IPS-NIHi11 (cell line): Measurements from ENCODE around the gene ARFGAP1.
A peak's percentile ranks its signal among the peaks of the same experiment; 100 is the strongest.
"Not testable (repeated sequence)": the region's sequence is repeated elsewhere in the genome, so short reads cannot be mapped to it uniquely, and the experiment has no call there.

Experiments
- DNase-seq: peaks from one replicate; pipeline ENCODE4 v3.0.0; 2012; ENCODE audit warnings: mixed read lengths, low spot score

Gene ARFGAP1

DNA sequence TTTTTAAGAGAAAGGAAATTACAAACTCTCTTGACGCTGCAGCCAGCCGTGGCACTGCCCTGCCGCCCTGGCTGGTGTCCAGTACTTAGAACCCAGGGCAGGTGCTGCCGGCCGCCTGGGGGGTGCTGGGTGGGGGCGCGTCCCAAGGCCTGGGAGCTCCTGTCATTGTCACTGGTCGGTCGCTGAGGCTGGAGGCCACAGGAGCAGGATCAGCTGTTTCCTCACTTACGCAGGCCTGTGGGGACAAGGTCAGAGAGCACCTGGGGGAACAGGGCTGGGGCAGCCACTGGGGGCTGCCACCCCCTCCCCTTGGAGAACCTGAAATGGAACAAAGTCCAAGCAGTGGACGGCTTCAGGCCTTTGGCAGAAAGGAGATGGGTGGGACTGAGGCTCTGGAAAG is 31.3 kb upstream of the ARFGAP1 start:
- DNase-seq: no peak

DNA sequence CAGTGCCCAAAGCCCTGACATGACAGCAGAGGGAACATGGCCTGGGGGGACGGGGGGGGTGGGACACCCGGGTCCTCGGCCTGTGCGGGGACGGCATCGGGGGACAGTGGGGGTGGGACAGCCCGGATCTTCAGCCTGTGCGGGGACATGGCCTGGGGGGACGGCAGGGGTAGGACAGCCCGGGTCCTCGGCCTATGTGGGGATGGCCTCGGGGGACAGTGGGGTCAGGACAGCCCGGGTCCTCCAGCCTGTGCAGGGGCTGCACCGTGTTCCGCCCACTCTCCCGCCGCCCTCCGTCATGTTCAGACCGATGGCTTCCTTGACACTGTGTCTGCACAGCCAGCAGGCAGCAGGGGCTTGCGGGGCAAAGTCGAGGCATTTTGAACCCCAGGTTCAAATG is 29.9 kb upstream of the ARFGAP1 start:
- no peak for DNase-seq

DNA sequence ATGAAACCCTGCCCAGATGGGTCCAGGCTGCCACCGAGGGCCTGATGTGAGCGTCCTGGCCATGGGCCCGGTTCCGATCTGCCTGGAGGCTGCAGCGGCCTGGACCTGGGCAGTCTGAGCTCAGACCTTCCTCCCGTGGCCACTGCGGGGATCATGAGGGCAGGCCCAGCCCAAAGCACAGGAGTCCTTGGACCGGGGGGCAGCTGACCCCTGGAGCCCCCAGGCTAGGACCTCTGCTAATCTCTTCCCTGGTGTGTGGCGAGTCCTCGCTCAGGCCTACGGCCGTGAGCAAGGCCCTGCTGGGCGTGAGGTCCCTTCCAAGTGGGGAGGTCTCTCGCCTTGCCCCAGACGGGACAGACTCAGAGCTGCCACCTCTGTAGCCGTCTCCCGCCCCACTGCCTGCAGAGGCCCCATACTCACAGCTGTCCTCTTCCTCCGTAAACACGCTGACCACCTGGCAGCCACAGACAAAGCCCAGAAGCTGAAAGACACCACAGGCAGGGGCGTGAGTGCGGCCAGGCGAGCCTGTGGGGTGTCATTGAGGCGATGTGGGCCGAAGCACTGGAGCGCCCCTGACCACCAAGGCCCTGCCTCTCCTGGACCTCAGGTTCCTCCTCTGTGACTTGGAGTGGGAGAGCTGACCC is 28.9 kb upstream of the ARFGAP1 start:
- no peak for DNase-seq

DNA sequence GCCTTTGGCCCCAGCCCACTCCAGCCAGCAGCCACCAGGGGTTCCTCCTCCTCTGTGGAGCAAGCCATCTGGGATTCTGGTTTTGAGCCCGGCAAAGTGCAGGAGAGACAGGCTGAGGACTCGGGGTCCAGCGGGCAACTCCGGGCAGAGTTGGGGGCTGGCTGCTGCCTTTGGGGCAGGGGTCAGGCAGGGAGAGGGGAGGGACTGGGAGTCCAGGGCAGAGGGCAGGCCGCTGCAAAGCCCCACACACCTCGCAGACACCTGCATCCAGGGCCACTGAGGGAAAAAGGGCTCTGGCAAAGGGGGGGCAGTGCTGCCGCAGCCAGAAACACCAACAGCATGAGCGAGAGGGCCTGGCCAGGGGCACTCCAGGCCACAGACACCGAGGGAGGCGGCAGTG is 28.1 kb upstream of the ARFGAP1 start:
- DNase-seq: no peak

DNA sequence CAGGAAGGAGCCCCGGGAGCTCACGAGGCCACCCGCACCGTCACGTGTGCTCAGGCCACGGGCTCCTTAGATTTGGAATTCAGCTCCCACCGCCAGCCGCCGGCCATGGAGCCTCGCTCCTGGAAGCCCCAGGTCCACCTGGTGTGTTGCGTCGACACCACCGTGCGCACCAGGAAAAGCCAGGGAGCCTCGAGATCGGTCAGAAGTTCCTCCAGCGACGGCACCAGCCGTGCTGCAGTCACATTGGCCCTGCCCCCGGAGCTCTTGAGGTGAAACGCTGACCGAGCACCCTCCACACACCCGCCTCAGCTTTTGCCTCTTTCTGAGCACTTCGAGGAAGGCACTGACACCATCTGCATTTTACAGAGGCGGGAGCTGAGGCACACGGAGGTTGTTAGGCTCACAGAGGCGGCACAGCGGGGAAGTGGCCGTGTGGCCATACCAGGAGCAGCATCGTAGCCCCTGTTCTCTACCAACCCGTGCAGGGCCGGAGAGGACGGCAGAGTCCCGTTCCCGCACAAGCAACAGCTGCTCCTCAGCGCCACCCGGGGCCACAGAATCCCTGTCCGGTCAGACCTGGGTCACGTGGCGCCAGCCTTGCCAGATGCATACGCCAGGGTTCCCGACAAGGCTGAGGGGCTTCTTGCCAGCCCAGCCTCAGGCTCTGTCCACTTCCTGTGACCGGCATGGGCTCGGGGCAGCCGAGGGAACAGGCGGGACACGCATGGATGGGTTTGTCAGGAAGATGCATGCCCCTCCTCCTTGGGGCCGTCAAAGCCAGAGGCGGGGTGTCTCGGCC is 25.9 kb upstream of the ARFGAP1 start:
- DNase-seq: peak; percentile 63

DNA sequence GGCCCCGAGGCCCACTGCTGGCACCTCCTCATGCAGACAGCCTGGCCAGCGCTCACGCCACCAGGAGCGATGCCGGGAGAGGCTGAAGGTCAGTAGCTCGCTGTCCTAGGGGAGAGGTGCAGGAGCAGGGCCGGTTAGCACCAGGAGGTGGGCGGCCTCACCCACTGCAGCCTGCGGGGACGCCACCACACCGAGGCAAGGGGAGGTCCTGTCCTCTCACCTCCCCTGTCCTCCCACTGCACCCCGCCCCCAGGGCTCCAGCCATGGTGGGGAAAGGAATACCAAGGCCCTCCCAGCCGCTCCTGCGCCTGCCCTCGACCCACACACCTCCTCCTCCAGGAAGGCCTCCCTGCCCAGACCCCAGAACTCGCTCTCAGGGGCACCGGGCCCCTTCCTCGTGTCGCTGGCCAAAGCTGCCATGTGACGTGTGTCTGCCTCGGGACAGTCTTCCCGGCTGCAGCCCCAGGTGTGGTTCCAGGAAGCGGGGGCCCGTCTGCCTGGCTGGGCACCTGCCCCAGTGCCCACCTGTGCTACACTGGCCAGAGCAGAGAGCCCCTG is 24.9 kb upstream of the ARFGAP1 start:
- DNase-seq: no peak

DNA sequence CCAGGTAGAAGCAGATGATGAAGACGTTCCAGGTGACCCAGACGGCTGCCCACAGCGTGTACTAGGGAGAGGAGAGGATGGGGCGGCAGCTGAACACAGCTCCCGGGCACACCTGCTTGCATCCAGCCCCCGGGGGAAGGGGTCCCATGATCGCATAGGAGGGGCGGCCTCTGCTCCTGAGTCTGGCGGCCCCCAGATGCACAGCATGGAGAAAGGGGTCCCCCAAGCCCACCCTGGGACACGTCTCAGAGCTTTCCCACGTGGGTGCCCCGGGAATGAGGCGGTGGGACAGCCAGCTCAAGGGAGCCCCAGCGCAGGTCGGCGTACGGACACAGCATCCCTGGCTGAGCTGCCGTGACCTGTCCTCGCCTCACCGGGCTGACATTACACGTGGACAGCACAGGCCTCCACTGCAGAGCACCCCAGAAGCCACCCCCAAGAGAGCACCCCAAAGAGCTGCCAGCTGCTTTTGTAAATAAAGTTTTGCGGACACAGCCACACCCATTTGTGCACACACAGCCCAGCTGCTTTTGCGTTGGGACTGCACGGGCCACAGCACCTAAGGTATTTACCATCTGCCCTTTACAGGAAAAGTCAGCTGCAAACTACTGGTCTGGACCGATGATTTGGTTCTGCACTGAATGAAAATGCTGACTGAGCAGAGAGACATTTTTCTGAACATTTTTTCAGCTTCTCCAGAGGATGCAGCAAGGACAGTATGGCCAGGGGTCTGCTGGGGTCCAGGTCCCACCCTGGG is 23.6 kb upstream of the ARFGAP1 start:
- DNase-seq: no peak

DNA sequence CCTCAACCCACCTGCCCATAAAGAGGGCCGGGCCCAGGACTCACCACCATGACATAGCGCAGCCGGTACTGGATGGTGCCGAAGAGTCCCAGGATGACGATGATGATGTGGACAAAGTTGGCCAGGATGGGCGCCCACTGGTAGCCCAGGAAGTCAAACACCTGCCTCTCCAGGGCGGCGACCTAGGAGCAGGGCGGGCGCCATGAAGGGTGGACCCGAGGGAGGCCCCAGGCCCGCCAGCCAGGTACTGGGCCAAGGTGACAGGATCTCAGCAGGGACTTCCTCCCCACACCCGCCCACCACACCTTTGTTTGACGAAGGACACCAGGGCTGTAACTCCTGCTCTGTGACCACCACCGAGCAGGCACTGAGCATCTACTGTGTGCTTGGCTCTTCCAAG is 22.7 kb upstream of the ARFGAP1 start:
- no peak for DNase-seq

DNA sequence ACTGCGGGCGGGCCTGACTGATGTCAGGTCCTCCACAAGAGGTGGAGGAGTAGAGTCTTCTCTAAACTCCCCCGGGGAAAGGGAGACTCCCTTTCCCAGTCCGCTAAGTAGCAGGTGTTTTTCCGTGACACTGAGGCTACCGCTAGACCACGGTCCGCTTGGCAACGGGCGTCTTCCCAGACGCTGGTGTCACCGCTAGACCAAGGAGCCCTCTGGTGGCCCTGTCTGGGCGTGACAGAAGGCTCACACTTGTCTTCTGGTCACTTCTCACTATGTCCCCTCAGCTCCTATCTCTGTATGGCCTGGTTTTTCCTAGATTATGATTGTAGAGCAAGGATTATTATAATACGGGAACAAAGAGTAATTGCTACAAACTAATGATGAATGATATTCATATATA is 21.3 kb upstream of the ARFGAP1 start:
- not testable (repeated sequence) for DNase-seq

DNA sequence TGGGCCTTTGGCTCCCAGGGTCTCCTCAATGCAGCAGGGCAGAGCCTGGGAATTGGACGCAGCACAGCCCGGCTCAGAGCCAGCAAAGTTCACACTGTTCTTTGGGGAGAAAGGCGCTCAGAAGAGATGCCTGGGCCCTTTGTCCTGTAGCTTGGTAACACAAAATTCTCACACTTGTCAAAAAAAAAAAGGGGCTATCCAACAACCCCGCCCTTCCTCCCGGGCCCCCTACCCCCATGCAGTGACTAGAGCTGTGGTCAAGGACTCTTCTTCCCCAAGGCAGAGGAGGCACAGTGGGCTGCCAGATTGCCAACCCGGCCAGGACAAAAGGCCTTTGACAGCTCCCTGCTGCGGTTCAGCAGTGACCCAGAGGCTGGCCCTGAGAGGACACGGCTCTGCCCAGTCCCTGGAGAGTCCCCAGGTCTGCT is 20.3 kb upstream of the ARFGAP1 start:
- DNase-seq: no peak

DNA sequence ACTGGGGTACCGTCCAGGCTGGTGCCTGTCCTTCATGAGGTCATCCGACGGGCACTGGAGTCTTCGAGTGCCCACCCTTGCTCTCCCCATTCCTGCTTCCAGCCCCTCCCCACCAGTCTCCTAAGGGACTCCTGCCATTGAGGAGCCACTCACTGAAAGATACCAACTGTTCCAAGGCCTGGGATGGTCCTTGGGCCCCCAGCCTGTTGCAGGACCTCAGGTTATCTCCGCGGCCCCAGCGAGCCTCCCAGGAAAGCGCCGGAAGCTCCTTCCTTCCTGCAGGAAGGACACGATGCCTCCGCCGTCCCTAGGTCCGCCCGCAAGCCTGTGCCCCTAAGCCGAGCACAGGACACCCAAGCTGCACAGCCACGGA is 19.6 kb upstream of the ARFGAP1 start:
- DNase-seq: no peak

DNA sequence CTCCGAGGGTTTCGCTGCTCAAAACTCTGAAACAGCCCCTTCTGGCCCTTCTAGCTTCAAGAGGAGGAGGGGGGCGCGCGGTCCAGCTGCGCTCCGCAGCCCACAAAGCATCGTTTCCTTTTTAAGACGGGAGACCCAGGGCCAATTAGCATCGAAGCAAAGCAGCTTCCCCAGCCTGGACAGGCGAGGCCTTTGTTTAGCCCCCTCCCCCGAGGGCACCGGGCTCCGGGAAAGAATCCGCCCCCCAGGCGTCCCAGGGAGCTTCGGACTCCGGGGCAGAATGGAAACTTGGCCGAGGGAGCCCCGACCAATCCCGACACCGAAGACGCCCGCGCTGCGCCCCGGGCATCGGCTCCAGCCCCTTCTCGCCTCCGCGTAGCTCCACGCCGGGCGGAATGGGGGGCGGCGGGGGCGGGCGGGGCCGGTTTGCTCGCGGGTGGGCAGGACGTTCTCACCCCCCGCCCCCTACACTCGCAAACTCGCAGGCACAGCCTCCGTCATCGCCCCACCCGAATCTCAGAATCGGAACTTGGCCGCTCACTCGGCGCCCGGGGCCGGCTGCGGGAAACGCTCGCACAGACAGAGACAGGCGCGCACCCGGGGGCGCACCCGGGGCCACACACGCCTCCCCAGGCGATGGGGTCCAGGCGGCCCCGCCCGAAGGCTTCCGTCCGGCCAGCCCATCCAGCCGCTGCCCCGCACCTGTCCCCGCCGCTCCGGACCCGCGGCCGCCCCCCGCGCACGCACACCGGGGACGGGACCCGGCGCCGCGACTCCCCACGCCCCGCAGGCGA is 19.0 kb upstream of the ARFGAP1 start:
- peak; percentile 86 for DNase-seq

DNA sequence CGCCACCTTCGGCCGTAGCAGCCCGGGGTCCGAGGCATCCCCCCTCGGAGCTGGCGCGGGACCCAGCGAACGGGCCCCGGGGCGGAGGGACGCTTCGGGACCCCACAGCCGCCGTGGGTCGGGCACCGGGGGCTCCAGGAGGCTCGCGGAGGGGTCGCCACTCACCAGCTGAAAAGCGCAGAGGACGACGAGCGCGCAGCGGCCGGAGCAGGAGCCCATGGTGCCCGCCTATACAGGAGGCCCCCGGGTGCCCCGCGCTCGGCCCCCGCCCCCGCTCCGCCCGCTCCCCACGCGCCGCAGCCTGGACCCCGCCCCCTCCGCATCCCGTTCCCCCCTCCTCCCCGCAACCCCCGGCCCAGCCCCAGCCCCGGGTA is 18.4 kb upstream of the ARFGAP1 start, which contains the start of gene NKAIN4:
Gene NKAIN4 (minus strand): TSS at position 232 of the 374 bp plus-strand sequence. CDS start 13 bp downstream, at position 219.
- DNase-seq: no peak

DNA sequence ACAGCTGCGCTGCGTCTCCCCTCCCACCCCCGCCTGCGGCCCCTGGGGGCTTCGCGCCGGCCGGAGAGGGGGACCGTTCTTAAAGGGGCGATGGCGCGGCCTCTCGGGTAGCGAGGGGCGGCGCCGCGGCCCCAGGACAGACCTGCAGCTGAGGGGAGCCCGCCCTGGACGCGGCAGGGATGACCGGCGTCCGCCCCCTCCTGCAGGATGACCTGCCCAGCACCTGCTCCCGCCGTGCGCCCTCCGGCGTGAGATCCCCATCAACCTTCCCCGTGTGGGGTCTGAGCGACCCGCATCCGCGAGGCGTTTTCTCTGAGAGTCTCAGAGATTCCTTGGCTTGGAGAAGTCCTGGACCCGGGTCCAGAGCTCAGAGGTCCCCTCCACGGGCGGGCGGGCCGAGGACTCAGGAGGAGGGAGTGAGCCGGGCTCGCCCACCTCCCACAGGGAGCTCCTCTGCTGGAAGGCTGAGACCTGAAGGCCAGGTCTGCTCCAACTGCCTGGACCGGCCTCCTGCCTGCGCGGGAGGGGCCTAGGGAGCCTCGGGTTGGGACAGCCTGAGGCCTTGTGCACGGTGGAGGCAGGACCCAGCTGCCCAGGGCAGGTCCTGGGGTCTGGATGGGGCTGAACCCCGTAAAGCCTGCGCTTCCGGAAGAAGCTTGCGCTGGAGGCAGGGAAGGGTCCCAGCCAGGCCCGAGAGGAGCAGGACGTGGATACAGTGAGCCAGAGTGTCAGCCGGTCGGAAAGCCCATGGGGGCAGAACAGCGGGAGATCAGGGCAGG is 17.8 kb upstream of the ARFGAP1 start:
- peak; percentile 78 for DNase-seq

DNA sequence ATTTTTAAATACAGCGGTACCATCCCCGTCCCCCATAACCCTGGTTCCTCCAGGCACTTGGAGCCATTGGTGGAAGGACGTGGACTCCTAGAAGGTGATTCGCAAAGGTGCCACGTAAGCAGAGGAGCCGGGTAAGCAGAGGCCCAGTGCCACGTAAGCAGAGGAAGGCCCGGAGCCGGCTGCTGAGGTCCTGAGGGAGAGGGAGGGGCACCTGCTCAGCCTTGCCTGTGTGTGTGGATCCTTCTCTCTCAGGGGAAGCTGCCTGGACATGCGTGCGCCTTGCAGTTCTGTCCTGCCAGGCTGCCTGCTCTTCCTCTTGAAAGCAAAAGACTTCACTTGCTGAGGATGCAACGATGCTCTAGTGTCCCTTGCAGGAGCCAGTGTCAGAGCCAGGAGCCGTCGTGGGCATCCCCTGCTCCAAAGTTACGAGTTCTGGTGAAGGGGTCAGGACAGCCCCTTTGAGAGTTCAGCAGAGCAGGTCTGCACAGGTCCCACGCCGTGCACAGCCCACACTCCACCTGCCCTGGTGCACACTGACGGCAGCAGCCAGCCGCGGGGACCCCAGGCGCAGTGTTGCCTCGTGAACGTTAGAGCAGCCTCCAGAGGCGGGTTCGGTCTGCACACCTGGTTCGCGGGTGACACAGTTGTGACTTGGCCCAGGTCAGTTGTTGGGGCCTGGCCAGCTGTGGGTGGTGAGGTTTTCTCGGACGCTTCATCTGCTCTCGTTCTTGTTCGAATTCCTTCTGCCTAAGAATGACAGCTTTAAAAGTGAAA is 16.5 kb upstream of the ARFGAP1 start:
- DNase-seq: no peak

DNA sequence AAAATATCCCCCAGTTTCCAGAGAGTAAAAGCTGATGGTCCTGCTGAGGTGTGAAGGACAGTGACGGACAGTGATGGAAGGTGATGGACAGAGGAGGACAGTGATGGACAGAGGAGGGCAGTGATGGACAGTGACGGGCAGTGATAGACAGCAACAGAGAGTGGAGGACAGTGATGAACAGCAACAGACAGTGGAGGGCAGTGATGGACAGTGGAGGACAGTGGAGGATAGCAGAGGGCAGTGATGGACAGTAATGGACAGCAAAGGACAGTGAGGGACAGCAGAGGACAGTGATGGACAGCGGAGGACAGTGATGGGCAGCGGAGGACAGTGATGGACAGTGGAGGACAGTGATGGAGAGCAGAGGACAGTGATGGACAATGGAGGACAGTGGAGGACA is 15.7 kb upstream of the ARFGAP1 start:
- no peak for DNase-seq

DNA sequence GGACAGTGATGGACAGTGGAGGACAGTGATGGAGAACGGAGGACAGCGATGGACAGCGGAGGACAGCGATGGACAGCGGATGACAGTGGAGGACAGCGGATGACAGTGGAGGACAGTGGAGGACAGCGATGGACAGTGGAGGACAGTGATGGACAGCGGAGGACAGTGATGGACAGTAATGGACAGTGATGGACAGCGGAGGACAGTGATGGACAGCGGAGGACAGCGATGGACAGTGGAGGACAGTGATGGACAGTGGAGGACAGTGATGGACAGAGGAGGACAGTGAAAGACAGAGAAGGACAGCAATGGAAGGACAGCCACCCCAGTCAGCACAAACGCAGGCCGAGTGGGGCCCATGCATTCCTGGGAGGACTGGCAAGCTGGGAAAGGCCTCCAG is 15.0 kb upstream of the ARFGAP1 start:
- no peak for DNase-seq

DNA sequence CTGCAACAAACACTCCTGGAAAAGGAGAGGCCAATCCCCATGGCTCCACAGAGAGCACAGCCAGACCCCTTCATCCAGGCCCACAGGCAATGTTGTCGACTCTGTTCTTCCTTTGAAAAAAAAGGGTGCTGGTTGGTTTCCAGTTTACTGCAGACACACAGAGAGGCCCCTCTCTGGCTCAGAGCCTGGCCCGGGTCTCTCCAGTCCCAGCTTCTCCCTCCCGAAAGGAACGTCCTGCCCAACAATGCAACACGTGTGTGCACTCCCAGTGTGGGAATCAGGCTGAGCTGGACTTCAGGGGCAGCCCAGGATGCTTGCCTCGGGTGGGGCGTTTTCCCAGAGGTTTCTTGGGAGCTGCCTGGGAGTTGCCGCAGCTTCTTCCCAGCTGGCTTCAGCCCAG is 13.8 kb upstream of the ARFGAP1 start:
- DNase-seq: no peak

DNA sequence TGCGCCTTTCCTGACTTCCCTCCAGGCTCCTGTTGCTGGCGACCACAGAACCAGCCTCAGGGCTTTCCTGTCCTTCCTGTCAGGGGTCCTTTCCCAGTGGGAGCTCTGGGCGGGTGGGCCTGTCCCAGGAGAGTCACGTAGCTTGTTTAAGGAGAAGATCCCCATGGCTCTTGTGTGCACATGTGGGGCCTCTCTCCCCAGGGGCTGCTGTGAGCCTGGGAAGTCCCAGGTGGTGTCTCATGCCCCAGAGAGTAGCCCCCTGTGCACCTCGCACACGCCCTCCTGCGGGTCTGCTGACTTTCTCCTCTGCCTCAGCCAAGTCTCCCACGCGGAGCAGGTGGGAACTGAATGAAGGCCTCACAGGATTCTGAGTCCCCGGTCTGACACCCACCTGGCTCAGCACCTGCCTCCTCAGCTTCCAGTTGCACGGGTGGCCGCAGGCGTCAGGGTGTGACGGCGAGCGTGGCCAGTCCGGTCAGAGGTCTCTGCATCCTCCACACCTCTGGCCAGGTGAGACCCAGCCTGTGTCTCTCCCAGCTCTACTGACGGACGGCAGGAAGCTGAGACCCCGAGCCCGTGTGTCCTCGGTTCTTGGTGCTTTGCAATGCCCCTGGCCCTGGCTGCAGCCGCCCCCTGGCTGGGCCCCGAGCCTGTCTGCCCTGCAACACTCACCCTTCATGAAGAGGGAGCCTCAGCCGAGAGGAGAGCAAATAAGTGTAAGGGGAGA is 12.7 kb upstream of the ARFGAP1 start:
- DNase-seq: no peak

DNA sequence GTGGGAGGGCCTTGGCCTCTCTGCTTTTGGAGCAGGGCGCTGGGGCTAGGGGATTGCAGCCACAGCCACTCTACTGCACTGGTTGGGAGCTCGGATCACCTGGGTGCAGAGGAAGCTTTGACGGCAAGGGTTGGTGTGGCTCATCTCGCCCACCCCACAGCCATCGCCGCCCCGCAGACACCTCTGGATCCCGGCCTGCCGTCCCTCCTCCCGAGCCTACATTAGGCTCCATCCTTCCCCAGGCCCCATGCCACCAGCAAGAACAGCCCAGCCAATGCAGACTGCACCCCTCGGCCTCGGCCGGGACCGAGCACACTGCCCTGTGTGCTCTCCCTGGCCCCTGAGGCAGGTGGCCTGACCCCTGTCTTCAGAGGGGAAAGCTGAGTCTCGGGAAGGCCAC is 12.1 kb upstream of the ARFGAP1 start:
- DNase-seq: no peak
